Stimulated activated CD8-positive, alpha-beta memory T cell treated with anti-CD3 and anti-CD28 coated beads, Interleukin-12 subunit alpha, Interleukin-12 subunit beta, amount 100 ng/mL, for 24 hours (primary cell): ENCODE results near the gene IFT57.

Experiments
- DNase-seq: peaks from one replicate; pipeline ENCODE4 v3.0.0-alpha.2; 2020; ENCODE audit errors: extremely low read depth

The IFT57 gene

GRCh38 chr3:108125153-108125543, 97.1 kb downstream of the IFT57 start:
- DNase-seq, result no peak

DNA sequence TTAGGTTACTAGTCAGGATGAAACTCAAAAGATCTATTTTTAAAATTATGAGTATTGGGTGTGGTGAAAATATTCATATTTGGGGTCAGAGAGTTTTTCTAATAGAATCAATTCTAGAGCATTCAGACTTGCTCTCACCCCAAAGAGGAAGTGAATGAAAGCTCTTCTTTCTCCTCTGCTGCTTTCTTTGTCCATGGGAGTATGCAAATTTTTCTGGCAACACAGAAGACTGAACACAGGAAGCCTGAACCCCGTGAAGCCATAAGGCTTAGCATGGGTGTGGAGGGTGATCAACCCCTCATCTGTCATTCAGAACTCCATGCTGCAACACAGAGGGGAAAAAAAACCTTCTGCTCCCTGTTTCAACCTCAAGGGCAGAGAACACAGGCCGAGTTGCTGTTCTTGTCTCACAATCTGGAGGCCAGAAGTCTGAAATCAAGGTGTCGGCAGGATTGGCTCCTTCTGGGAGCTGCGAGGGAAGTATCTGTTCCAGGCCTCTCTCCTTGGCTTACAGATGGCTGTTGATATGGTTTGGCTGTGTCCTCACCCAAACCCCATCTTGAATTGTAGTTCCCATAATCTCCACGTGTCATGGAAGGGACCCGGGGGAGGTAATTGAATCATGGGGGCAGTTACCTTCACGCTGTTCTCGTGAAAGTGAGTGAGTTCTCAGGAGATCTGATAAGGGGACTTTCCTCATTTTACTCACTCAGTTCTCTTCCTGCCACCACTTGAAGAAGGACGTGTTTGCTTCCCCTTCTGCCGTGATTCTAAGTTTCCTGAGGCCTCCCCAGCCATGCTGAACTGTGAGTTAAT, 97.7 kb downstream of the IFT57 start:
- peak; percentile 34 for DNase-seq

DNA sequence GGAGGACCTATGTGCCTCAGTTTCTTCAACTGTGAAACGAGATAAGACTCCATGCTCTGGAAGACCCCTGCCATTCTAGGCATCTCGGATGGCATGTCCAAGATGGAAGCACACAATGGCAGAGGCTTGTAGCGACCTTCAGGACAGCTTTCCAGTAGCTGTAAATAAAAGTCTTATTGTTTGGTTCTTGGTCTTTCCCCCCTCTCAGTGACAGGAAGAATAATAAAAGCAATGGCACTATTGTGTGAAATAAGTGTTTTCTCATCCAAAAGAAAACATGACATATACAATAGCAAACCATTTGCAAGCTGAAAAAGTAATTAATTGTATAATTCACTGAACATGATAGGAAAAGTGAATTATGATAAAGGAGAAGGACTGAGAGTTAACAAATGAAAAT, 98.9 kb downstream of the IFT57 start:
- DNase-seq, result no peak

DNA sequence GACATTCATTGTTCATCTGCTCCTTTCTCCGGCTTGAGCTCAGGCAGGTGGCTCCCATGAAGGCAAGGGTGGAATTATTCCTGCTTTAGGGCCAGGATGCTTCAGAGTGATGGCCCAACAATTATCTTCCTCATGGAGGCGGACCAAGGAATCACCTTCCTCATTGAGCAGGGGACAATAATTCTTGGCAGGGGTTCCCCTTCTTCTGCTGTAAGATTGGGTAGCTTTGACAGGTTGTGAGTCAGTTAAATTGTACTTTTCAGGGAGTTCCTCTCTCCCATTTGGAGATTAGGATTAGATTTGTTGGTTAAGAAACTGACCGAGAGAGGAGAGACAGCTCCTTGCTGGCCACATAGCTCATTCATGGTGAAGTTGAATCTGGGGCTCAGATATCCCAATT, 99.9 kb downstream of the IFT57 start:
- DNase-seq, result no peak

DNA sequence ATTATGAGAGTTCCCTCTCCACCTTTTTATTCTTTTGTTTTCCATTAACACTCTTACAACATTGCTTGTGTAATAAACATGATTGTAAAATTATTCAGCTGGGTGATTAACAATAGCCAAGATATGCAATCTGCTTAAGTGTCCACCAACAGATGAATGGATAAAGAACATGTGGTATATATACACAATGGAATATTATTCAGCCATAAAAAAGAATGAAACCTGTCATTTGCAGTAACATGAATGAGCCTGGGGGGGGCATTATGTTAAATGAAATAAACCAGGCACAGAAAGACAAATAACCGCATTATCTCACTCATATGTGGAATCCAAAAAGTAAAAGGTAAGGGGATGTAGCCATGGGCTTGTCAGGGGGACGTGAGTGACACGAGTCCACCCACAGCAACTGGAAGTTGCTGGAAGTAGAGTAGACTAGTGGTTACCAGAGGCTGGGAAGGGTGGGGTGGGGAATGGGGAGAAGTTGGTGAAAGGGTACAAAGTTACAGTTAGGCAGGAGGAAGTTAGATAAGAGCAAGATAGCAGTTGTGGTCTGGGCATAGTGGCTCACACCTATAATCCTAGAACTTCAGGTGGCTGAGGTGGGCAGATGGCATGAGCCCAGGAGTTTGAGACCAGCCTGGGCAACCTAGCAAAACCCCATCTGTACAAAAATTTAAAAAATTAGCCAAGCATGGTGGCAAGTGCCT, 102.7 kb downstream of the IFT57 start:
- no peak for DNase-seq

- no peak for DNase-seq
Observed at GRCh38 chr3:108118038-108118768, 104.0 kb downstream of the IFT57 start.

DNA sequence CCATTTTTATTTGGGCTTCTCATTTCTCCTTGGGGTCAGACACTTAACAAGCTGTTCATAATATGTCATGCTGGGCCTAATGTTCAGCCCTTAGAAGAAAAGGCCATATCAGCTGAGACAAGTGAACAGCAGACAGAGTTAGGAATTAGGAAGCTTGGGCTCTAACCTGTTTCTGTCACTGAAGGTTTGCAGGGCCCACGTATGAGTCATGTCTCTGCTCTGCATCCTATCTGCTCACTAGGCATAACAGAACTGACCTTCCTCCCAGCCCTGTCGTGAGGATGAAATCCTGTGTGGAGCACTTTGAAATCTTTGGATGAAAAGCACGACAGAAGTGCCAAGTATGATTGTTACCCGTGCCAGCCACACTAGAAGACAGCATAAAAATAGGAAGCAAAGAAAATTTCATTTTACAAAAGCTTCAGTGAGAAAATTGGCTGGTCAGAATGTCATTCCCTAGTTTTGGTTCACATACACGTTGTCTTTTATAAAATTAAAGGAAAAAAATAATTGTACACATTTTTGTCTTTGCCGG, 104.9 kb downstream of the IFT57 start:
- no peak for DNase-seq

GRCh38 chr3:108114423-108115065, 107.7 kb downstream of the IFT57 start:
- DNase-seq, result no peak

GRCh38 chr3:108113975-108114374, 108.2 kb downstream of the IFT57 start:
- DNase-seq, result no peak

DNA sequence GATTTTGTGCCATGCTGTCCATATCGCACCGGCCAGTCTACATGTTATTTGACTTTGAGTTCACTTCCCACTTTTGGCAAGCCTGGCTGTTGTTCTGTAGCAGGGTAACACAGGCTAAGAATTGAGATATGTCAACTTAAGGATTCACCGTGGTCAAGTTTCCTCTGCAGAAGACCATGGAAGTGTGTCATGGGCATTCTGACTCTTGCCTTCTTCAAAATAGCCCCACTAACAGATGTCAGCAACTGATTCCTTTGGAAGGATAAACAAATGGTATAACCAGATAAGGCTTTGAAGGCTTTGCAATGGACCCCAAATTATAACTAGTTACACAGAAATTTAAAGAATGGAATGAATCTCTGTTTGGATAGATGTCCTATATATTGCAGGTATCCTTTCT, 111.3 kb downstream of the IFT57 start:
- no peak for DNase-seq
